PC-3 (cell line): ENCODE data around the gene KCNT1. TPM values are rescaled to one million over a fixed set of nuclear protein-coding genes. Genes with fewer than 3 reads are reported as not detected.

ENCODE experiments used
- ATAC-seq: fragments of 200-7000 bp; cut with Tn5 transposase; 2 replicates; pipeline ENCODE4 v1.9.1; 2020; ENCODE audit warnings: mild to moderate bottlenecking, moderate library complexity
- BruUV-seq: library from RNA; stranded (reverse); fragments of 400-500 nt; replicated peaks from 2 replicates; lab custom pipeline; 2021; lab: Mats Ljungman, UMichigan
- CTCF ChIA-PET: fragments of 300-600 bp; sonication (Branson Sonifier 250); formaldehyde crosslinking; loops from one replicate; lab custom pipeline; 2022; ENCODE audit warnings: antibody characterized with exemption; lab: Charles Lee
- POLR2A ChIA-PET: fragments of 300-600 bp; sonication (Branson Sonifier 250); formaldehyde crosslinking; loops from one replicate; lab custom pipeline; 2022; ENCODE audit warnings: antibody characterized with exemption; ENCODE audit not compliant: unreplicated experiment; lab: Charles Lee
- DNase-seq: peaks from one replicate; pipeline ENCODE4 v3.0.0-alpha.2; 2015
- H2AFZ ChIP-seq: fragments of 300-600 bp; sonication (generic); 2 replicates; pipeline ENCODE4 v1.6.0; 2016; ENCODE audit warnings: antibody characterized with exemption, low read length
- H3F3A ChIP-seq: fragments of 300-600 bp; sonication (generic); one replicate; pipeline ENCODE4 v1.6.0; 2017; ENCODE audit warnings: antibody characterized with exemption, low read length, control low read depth, mild to moderate bottlenecking; ENCODE audit not compliant: unreplicated experiment
- H3K27ac ChIP-seq: fragments of 300-600 bp; sonication (generic); 2 replicates; pipeline ENCODE4 v1.5.1; 2016; ENCODE audit warnings: mild to moderate bottlenecking, low read length
- H3K27me3 ChIP-seq: fragments of 300-600 bp; sonication (generic); 2 replicates; pipeline ENCODE4 v1.6.1; 2016; ENCODE audit warnings: low read length, mixed read lengths
- H3K36me3 ChIP-seq: fragments of 300-600 bp; sonication (generic); 2 replicates; pipeline ENCODE4 v1.6.1; 2016; ENCODE audit warnings: low read depth, mixed run types, low read length, mixed read lengths
- H3K4me1 ChIP-seq: fragments of 300-600 bp; sonication (generic); 2 replicates; pipeline ENCODE4 v1.5.1; 2016; ENCODE audit warnings: low read length; ENCODE audit not compliant: insufficient read depth
- H3K4me2 ChIP-seq: fragments of 300-600 bp; sonication (generic); 2 replicates; pipeline ENCODE4 v1.6.0; 2016; ENCODE audit warnings: low read length
- H3K4me3 ChIP-seq: fragments of 300-600 bp; sonication (generic); 2 replicates; pipeline ENCODE4 v1.5.1; 2016; ENCODE audit warnings: mild to moderate bottlenecking, low read length, mixed read lengths
- H3K79me2 ChIP-seq: fragments of 300-600 bp; sonication (generic); 2 replicates; pipeline ENCODE4 v1.6.1; 2017; ENCODE audit warnings: low read length, mixed read lengths
- H3K9ac ChIP-seq: fragments of 300-600 bp; sonication (generic); 2 replicates; pipeline ENCODE4 v1.6.0; 2016; ENCODE audit warnings: mild to moderate bottlenecking, low read length
- H3K9me2 ChIP-seq: fragments of 300-600 bp; sonication (generic); replicated peaks from 2 replicates; pipeline ENCODE4 v1.6.1; 2016; ENCODE audit warnings: mixed run types, low read length, mixed read lengths
- H3K9me3 ChIP-seq: fragments of 300-600 bp; sonication (generic); 2 replicates; pipeline ENCODE4 v1.6.1; 2016; ENCODE audit warnings: low read length, mixed read lengths
- H4K20me1 ChIP-seq: fragments of 300-600 bp; sonication (generic); 2 replicates; pipeline ENCODE4 v1.6.1; 2016; ENCODE audit warnings: low read length, mixed read lengths
- CTCF ChIP-seq: fragments of 300-600 bp; sonication (generic); conservative IDR thresholded peaks from 2 replicates; pipeline ENCODE4 v1.5.1; 2017; ENCODE audit warnings: antibody characterized with exemption, low read depth, mild to moderate bottlenecking, low read length
- EZH2 ChIP-seq: fragments of 300-600 bp; sonication (generic); IDR thresholded peaks from one replicate; pipeline ENCODE4 v1.6.1; 2017; ENCODE audit warnings: antibody characterized with exemption, mild to moderate bottlenecking, low read length; ENCODE audit not compliant: unreplicated experiment
- EZH2phosphoT487 ChIP-seq: fragments of 300-600 bp; sonication (generic); IDR thresholded peaks from 2 replicates; pipeline ENCODE4 v1.6.1; 2018; ENCODE audit warnings: mild to moderate bottlenecking, antibody characterized with exemption, low read length, borderline replicate concordance
- intact Hi-C: fragments of 100-400 bp; cut with micrococcal nuclease; formaldehyde crosslinking; loops from 2 replicates; pipeline ENCODE4 v1.9.0; 2023
- total RNA-seq: library from RNA; depleted of rRNA; stranded (reverse); fragments of >200 nt; gene quantifications from 2 replicates; pipeline ENCODE4 v1.2.3, GENCODE V29; 2014

Gene KCNT1
- total RNA-seq, 1 experiment from 2014 or later, result not detected

GRCh38 chr9:135724186-135724787 is 22.3 kb downstream of the KCNT1 start:
- H3K4me2 ChIP-seq, result peak overlapping the region; percentile 53; the same call in 1 of the 2 replicates
- no peak overlapping the region for H3K4me3 ChIP-seq
- no peaks in the 10 kb centered on the region for H3F3A ChIP-seq
- ChIA-PET CTCF (no interaction called here), POLR2A (no interaction called here)
- BruUV-seq, result no TSS peak
- no peaks in the 10 kb centered on the region for H3K9me2 ChIP-seq
- no peaks in the 10 kb centered on the region for H3K36me3 ChIP-seq
- peak; percentile 71 for DNase-seq
- H3K79me2 ChIP-seq, result no peaks in the 10 kb centered on the region
- TF ChIP-seq EZH2, result no peak
- no peak for TF ChIP-seq CTCF
- TF ChIP-seq EZH2phosphoT487, result no peak
- no peak overlapping the region for H3K27ac ChIP-seq
- H3K4me1 ChIP-seq, result peaks cover 13% of the 10 kb centered on the region
- no peaks in the 10 kb centered on the region for H4K20me1 ChIP-seq
- no peak overlapping the region for H2AFZ ChIP-seq
- peak; percentile 94 for ATAC-seq
- H3K27me3 ChIP-seq, result no peaks in the 10 kb centered on the region
- intact Hi-C loops, result no loop called here
- H3K9me3 ChIP-seq, result no peaks in the 10 kb centered on the region
- H3K9ac ChIP-seq, result no peak overlapping the region

- H3K9me2 ChIP-seq, result no peaks in the 10 kb centered on the region
- peaks cover 13% of the 10 kb centered on the region for H3K4me1 ChIP-seq
- CTCF ChIA-PET, result no interaction called here
- BruUV-seq, result no TSS peak
- POLR2A ChIA-PET, result no interaction called here
- no peaks in the 10 kb centered on the region for H3F3A ChIP-seq
- no peak overlapping the region for H3K4me3 ChIP-seq
- no peaks in the 10 kb centered on the region for H3K36me3 ChIP-seq
- intact Hi-C loops, result no loop called here
- H3K27me3 ChIP-seq, result no peaks in the 10 kb centered on the region
- no peak overlapping the region for H3K9ac ChIP-seq
- DNase-seq (no peak), ATAC-seq (no peak)
- no peak overlapping the region for H3K4me2 ChIP-seq
- H3K9me3 ChIP-seq, result no peaks in the 10 kb centered on the region
- TF ChIP-seq CTCF (peak; percentile 17; the same call in 1 of the 2 replicates), EZH2 (no peak), EZH2phosphoT487 (no peak)
- H3K27ac ChIP-seq, result no peak overlapping the region
- no peaks in the 10 kb centered on the region for H3K79me2 ChIP-seq
- no peaks in the 10 kb centered on the region for H4K20me1 ChIP-seq
- H2AFZ ChIP-seq, result no peak overlapping the region
These were observed 24.3 kb downstream of the KCNT1 start for GRCh38 chr9:135726138-135726853.
